Eye (tissue), 1 donor: ENCODE results near the gene MTA2.
"Not testable (repeated sequence)": the region's sequence is repeated elsewhere in the genome, so short reads cannot be mapped to it uniquely, and the experiment has no call there.

Experiments
- DNase-seq: peaks from one replicate; pipeline ENCODE4 v3.0.0-alpha.2; 2015

Gene MTA2

GRCh38 chr11:62565100-62565802, 36.4 kb downstream of the MTA2 start:
- DNase-seq: no peak

- DNase-seq: not testable (repeated sequence)
Measured at GRCh38 chr11:62561677-62562230, 39.9 kb downstream of the MTA2 start.

- peak; percentile 82 for DNase-seq
Measured at GRCh38 chr11:62560566-62561103, 41.0 kb downstream of the MTA2 start.

- not testable (repeated sequence) for DNase-seq
Measured at GRCh38 chr11:62559626-62560025, 42.0 kb downstream of the MTA2 start.

- no peak for DNase-seq
Measured at GRCh38 chr11:62559204-62559603, 42.5 kb downstream of the MTA2 start.

GRCh38 chr11:62558669-62559068, 43.0 kb downstream of the MTA2 start:
- DNase-seq: no peak

GRCh38 chr11:62556875-62557631, 44.6 kb downstream of the MTA2 start:
- no peak for DNase-seq

- peak; percentile 78 for DNase-seq
Measured at GRCh38 chr11:62556108-62556874, 45.4 kb downstream of the MTA2 start.

GRCh38 chr11:62555464-62556107, 46.1 kb downstream of the MTA2 start:
- DNase-seq: peak; percentile 58

GRCh38 chr11:62554387-62555167, 47.1 kb downstream of the MTA2 start:
- peak; percentile 54 for DNase-seq

GRCh38 chr11:62553839-62554361, 47.8 kb downstream of the MTA2 start:
- no peak for DNase-seq

- peak; percentile 84 for DNase-seq
Measured at GRCh38 chr11:62553080-62553838, 48.4 kb downstream of the MTA2 start.

GRCh38 chr11:62552485-62553079, 49.1 kb downstream of the MTA2 start:
- peak; percentile 63 for DNase-seq

GRCh38 chr11:62550478-62550877, 51.2 kb downstream of the MTA2 start:
- DNase-seq: not testable (repeated sequence)

GRCh38 chr11:62548545-62549335, 52.9 kb downstream of the MTA2 start:
- no peak for DNase-seq

GRCh38 chr11:62547691-62548281, 53.9 kb downstream of the MTA2 start:
- DNase-seq: peak; percentile 22

- DNase-seq: no peak
Measured at GRCh38 chr11:62546929-62547625, 54.6 kb downstream of the MTA2 start.
